Measurements from ENCODE around the gene SRGN. TPM values are rescaled to one million over a fixed set of nuclear protein-coding genes. Genes with fewer than 3 reads are reported as not detected.

The SRGN gene
- total RNA-seq, 6 donors from 2014 or later: 96.4 to 326 (median 203) TPM

DNA sequence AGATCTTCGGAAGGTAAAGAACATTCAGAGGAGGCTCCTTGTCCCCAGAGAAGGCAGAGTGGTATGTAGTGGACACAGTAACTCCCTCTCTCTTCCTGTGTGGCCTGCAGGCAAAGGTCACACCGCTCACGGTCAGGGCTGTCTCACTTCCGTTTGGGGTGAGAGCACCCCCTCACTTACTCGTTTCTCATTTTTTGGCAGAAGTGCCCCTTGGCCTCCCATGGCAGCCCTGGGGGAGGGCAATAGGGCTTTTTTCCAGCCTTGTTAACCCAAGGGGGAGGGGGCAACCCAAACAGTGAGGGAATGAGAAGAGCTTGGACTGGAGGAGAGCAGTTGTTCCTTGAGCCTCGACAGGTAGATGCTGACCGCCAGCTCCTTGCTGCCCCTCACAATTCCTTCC, 31.8 kb upstream of the SRGN start:
- Histone ChIP-seq H3K4me1 (peaks cover 31 to 55% (median 40%) of the 10 kb centered on the region in 4 donors), H3K27ac (peak overlapping the region; percentile 78 to 87 (median 84)), H3K4me3 (no peak overlapping the region), H3K27me3 (no peaks in the 10 kb centered on the region), H3K9me3 (no peaks in the 10 kb centered on the region), H3K36me3 (no peaks in the 10 kb centered on the region)
- DNase-seq: peak in 1 of 2 donors; percentile 73
- TF ChIP-seq POLR2A (IDR thresholded peaks at IDR 0.05) (peak in 1 of 4 donors; percentile 34), EP300 (IDR thresholded peaks at IDR 0.05) (no peak), POLR2AphosphoS5 (IDR thresholded peaks at IDR 0.05) (peak; percentile 32 to 53)
- TF ChIP-seq, protein P1, sequence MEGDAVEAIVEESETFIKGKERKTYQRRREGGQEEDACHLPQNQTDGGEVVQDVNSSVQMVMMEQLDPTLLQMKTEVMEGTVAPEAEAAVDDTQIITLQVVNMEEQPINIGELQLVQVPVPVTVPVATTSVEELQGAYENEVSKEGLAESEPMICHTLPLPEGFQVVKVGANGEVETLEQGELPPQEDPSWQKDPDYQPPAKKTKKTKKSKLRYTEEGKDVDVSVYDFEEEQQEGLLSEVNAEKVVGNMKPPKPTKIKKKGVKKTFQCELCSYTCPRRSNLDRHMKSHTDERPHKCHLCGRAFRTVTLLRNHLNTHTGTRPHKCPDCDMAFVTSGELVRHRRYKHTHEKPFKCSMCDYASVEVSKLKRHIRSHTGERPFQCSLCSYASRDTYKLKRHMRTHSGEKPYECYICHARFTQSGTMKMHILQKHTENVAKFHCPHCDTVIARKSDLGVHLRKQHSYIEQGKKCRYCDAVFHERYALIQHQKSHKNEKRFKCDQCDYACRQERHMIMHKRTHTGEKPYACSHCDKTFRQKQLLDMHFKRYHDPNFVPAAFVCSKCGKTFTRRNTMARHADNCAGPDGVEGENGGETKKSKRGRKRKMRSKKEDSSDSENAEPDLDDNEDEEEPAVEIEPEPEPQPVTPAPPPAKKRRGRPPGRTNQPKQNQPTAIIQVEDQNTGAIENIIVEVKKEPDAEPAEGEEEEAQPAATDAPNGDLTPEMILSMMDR (IDR thresholded peaks at IDR 0.05): no peak
- 38 to 49% methylated on average over 5 to 7 of the region's 7 CpGs for WGBS, 2 donors
- ATAC-seq (ENCODE audit: low FRiP score in 2 of 2): peak; percentile 68 to 74

DNA sequence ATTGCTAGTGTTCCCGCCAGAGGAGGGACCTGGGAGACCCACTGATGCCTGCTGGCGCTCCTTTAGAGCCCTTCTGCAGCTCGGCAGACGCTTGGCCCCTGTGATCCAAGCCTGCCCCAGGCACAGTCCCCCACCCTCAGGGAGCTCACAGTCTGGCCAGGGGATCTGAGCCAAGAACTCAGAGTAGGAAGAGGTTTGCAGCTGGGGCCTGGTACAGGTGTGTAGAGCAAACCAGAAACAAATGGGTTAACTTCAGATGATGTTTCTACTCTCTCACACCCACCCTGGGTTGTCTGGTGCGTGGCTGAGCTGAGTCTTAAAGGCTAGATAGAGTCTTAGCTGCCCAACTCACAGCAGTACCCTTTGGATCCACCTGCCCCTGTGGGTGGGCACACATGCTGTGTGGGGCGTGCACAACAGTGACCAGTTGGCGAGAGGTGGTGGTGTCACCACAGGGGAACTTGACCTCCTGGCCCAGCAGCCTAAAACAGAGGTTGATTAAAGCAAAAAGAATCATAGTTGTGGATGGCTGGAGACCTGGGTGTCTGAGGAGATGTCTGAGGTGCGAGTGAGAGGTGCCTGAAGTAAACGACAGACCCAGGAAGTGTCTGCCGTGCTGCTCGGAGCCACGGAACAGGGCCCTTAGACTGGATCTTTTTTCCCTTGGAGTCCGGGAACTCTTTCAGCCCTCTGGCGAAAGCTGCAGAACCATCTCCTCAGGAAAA, 31.2 kb upstream of the SRGN start:
- DNase-seq (no peak), ATAC-seq (ENCODE audit: low FRiP score in 2 of 2) (no peak)
- H3K27me3 ChIP-seq: no peaks in the 10 kb centered on the region
- TF ChIP-seq POLR2A (IDR thresholded peaks at IDR 0.05) (no peak), POLR2AphosphoS5 (IDR thresholded peaks at IDR 0.05) (no peak), EP300 (IDR thresholded peaks at IDR 0.05) (no peak)
- TF ChIP-seq, protein P1 (IDR thresholded peaks at IDR 0.05): no peak
- peaks cover 32 to 59% (median 46%) of the 10 kb centered on the region in 4 donors for H3K4me1 ChIP-seq
- no peaks in the 10 kb centered on the region for H3K36me3 ChIP-seq
- H3K4me3 ChIP-seq: no peak overlapping the region
- peak overlapping the region; percentile 78 to 87 (median 84) for H3K27ac ChIP-seq
- WGBS, 2 donors: 63 to 65% methylated on average over 13 to 14 of the region's 14 CpGs
- H3K9me3 ChIP-seq: no peaks in the 10 kb centered on the region

- peaks cover 39 to 59% (median 52%) of the 10 kb centered on the region in 4 donors for H3K4me1 ChIP-seq
- TF ChIP-seq, protein P1 (IDR thresholded peaks at IDR 0.05): peak in 3 of 6 experiments; percentile 12 to 28 (median 15)
- TF ChIP-seq POLR2AphosphoS5 (IDR thresholded peaks at IDR 0.05) (peak; percentile 52 to 69), EP300 (IDR thresholded peaks at IDR 0.05) (peak in 1 of 4 donors; percentile 48), POLR2A (IDR thresholded peaks at IDR 0.05) (peak in 1 of 4 donors; percentile 53)
- 39 to 46% methylated on average over 14 of the region's 14 CpGs for WGBS, 2 donors
- H3K36me3 ChIP-seq: no peaks in the 10 kb centered on the region
- H3K27me3 ChIP-seq: no peaks in the 10 kb centered on the region
- ATAC-seq (ENCODE audit: low FRiP score in 2 of 2) (peak in 1 of 2 donors; percentile 41), DNase-seq (peak; percentile 79 to 82)
- H3K9me3 ChIP-seq: no peaks in the 10 kb centered on the region
- H3K27ac ChIP-seq: peak overlapping the region; percentile 78 to 87 (median 84)
- peak overlapping the region in 1 of 4 donors; percentile 2 for H3K4me3 ChIP-seq
Observed at GRCh38 chr10:69057261-69057950, 30.5 kb upstream of the SRGN start.

DNA sequence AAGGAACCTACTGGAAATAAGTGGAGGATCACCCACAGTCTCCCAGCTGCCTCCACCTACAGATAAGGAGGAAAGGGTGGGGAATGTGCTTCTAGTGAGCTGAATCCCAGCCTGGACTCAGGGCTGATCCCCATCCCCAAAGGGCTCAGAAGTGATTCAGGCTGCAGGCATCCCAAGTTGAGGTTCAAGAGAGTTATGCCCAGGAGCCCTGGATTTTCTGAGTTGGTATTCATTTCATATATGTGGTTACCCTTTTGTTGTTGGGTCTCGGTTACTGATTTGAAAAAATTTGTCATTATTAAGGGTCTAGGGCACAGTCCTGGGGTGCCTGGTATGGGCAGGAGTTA, 30.0 kb upstream of the SRGN start:
- 0% methylated on average over 1 of the region's 1 CpG for WGBS, 2 donors
- H3K4me3 ChIP-seq: peak overlapping the region in 1 of 4 donors; percentile 2
- ATAC-seq (ENCODE audit: low FRiP score in 2 of 2) (no peak), DNase-seq (no peak)
- H3K9me3 ChIP-seq: no peaks in the 10 kb centered on the region
- H3K36me3 ChIP-seq: no peaks in the 10 kb centered on the region
- peak overlapping the region; percentile 78 to 87 (median 84) for H3K27ac ChIP-seq
- peaks cover 44 to 60% (median 55%) of the 10 kb centered on the region in 4 donors for H3K4me1 ChIP-seq
- TF ChIP-seq EP300 (IDR thresholded peaks at IDR 0.05) (no peak), POLR2A (IDR thresholded peaks at IDR 0.05) (no peak), POLR2AphosphoS5 (IDR thresholded peaks at IDR 0.05) (no peak)
- TF ChIP-seq, protein P1 (IDR thresholded peaks at IDR 0.05): no peak
- no peaks in the 10 kb centered on the region for H3K27me3 ChIP-seq

Measured in upper lobe of left lung (tissue), 6 donors.